Stimulated activated CD4-positive, alpha-beta T cell treated with anti-CD3 and anti-CD28 coated beads, TNF-alpha, amount 100 ng/mL, for 24 hours (primary cell): ENCODE measurements around the gene PVALB.

ENCODE experiments used
- DNase-seq, 3 experiments: peaks; one replicate each; pipeline ENCODE4 v3.0.0-alpha.2; 2020; ENCODE audit warnings: low read depth in 3 of 3

PVALB gene, protein sequence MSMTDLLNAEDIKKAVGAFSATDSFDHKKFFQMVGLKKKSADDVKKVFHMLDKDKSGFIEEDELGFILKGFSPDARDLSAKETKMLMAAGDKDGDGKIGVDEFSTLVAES

GRCh38 chr22:36816636-36817524 lies at the start of gene PVALB:
PVALB (minus strand) TSS chr22:36817035; CDS start chr22:36817005, 30 bp downstream.
- DNase-seq = peak in 1 of 3 experiments; percentile 7

- DNase-seq = no peak
These were observed 48.5 kb upstream of the PVALB start for GRCh38 chr22:36865346-36865745.

GRCh38 chr22:36864454-36865215 lies 47.8 kb upstream of the PVALB start:
- DNase-seq = no peak

DNA sequence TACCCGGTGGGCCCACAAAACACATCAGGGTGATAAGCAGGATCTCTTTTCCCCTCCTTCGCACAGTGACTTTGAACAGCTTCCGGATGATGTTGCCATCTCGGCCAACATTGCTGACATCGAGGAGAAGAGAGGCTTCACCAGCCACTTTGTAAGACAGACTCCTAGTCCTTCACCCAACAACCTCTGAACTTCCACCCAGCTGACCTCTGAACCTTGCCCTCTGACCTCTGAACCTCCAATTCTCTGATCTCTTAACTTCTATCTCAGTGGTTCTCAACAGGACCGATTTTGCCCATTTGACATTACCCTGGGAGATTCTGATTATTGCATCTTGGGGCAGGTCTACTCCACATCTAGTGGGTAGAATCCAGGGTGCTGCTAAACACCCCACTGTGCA lies 47.1 kb upstream of the PVALB start:
- no peak for DNase-seq

DNA sequence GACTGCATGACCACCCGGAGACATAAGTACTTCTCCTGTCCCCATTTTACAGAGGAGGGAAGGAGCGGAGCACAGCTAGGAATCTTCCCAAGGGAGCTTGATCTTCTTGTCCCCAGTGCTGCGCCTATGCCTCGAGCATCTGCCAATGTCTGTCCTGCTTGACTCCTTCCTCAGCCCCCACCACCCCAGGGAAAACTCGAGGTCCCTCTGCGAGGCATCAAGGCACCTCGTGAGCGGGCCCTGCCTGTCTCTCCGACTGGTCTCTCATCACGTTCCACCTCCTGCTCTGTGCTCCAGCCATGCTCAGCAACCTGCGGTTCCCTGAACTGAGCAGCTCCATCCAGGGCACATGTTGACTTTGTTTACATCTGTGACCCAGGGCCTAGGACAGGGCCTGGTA lies 46.4 kb upstream of the PVALB start:
- no peak for DNase-seq

DNA sequence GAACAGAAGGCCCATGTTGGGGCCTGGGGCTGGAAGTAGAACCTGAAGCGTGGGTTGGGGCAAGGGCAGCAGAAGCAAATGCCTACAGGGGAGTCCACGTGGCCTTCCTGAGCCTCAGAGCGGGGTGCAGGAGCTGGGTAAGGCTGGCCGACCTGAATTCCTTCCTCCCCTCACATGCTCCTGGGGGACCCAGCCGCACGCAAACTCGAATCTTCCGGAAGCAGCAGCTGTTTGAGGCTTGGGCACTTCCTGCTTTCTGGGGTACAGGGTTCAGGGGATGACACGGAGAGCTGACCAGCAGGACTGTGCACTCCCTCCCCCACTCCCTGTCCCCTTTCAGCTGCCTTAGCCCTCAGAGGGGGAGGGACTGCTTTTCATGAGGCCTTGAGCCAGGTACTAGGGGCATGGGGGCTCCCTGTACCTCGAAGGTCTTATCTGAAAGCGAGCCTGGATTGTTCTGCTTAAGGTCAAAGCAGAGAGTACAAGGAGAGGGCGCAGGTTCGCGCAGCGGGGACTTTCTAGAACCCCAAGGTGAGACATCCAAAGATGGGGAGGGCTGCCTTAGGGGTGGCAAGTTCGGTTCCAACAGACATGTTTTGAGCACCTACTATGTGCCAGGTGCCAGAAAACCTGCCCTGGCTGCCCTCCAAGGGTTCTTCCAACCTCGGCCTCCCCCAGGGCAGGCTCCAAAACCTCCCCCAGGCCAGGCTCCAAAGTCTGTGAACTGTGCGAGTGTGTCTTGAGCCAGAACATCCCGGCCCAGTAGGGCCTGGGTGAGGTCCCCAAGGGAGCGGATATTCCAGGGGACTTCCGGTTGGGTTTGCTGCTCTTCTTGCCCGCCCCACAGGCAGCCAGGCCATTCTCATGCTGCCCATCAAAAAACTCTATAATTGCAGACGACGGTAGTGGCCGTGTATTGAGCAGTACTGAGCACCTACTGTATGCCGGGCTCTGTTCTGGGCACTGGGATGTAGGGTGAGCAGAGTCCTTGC lies 45.7 kb upstream of the PVALB start:
- no peak for DNase-seq

DNA sequence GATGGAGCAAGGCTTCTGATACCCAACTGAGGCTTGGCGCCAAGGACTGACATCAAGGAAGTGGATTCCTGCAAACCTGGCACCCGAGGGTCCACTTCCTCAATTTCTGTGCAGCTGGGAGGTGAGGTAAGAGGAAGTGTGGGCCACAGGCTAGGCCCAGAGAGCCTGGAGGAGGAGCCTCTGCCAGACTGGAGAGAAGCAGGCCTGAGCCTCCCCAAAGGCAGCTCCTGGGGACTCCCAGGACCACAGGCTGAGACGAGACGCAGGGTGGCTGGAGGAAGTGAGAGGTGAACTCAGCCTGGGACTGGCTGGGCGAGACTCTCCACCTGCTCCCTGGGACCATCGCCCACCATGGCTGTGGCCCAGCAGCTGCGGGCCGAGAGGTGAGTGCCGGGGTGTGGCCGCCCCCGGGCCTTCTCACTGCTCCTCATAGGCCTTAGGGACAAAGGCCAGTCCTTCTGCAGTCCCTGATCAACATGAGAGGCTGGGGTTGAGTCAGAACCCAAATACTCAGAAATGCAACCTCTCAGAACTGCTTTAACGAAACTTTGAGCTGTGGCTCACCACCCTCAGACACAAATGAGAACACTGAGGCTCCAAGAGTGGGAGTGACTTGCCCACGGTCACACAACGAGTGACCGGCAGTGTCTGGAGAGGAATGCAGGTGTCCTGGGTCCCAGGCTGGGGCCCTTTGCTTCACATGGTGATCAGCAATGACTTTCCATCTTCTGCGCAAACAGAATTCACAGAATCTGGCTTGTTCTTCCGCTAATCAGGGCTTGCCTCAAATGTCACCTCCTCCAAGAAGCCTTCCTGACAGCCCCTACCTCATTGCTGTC lies 44.2 kb upstream of the PVALB start, which contains the start of gene NCF4:
NCF4 (plus strand) TSS at position 186 of the 839 bp plus-strand sequence; CDS start at position 352, 166 bp downstream.
- peak in 1 of 3 experiments; percentile 31 for DNase-seq

- no peak for DNase-seq
These were observed 43.6 kb upstream of the PVALB start for GRCh38 chr22:36860438-36860820.

- no peak for DNase-seq
These were observed 43.2 kb upstream of the PVALB start for GRCh38 chr22:36860017-36860416.

DNA sequence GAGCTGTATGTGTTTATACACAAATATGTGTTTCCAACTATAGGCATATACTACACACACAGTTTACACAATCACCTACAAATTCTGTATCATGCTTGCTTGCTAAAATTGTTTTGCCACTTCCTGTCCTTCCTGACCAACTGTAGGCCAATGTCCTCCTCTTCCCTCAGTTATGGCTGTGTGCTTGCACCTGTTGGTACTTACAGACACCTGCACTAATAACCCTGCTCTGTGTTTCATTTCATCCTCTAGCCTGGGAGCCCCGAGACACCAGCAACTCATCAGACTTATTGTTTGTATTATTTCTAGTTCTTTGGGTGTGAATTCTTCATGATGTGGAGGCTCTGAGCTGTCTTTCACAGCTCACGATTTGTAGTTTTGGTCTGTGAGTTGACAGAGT lies 42.1 kb upstream of the PVALB start:
- no peak for DNase-seq

- DNase-seq = no peak
These were observed 41.3 kb upstream of the PVALB start for GRCh38 chr22:36858156-36858555.

GRCh38 chr22:36856792-36857135 lies 39.9 kb upstream of the PVALB start:
- DNase-seq = no peak

DNA sequence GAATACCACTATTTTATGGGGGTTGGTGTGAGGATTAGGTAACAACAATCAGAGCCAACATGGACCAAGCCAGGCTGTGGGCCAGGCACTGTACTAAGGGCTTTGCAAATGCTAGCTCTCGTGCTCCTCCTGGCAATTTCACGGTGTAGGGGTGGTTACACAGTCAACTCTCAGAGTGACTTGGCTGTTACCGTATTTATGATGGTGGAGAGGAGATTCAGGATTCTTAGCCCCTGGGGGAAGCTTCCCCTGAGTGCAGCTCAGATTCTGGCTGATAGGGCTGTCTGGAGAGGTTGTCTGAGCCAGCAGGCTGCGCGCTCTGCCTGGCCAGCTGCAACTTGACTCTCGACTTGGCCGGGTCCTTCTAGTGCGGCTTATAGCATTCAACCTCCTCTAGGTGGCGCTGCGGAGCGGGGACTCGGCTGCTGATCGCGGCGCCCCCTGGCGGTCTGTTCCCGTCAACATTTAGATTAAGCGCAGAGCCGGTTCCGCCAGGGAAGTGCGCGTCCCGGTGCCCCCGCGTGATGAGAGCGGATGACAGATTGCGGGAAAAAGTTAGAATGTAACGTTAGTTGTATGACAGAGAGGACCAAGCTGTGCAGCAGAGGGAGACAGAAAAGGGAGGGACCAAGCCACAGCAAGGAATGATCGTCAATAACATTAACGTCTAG lies 39.4 kb upstream of the PVALB start:
- DNase-seq = peak; percentile 90 to 96 (median 90)

GRCh38 chr22:36855478-36855877 lies 38.6 kb upstream of the PVALB start:
- DNase-seq = no peak

DNA sequence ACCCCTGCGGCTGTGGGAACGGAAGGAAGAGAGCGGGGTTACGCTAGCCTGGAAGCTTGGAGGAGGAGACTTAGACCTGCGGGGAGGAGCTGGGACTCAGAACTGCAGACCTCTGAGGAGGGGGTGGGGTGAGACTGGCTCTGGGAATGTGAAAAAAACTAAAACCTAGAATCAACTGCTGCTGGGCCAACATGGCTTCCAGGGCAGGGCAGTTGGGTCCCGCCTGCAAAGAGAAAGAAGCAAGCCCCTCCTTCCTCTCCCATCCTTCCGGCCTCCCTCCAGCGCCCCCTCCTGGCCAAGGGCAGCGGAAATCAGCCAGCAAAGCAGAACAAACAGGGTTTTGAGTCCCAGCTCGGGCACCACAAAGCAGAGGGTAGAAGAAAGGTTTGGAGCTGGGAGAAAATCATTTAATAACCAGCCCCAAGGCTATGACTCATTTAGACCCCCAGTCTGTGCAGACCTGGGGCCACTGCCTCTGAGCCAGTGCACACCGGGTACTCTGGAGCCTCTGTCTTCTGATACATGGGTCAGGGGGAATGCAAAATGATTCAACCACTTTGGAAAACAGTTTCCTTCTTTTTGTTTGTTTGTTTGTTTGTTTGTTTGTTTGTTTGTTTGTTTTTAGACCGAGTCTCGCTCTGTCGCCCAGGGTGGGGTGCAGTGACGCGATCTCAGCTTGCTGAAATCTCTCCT lies 36.7 kb upstream of the PVALB start:
- peak; percentile 78 to 90 (median 80) for DNase-seq

DNA sequence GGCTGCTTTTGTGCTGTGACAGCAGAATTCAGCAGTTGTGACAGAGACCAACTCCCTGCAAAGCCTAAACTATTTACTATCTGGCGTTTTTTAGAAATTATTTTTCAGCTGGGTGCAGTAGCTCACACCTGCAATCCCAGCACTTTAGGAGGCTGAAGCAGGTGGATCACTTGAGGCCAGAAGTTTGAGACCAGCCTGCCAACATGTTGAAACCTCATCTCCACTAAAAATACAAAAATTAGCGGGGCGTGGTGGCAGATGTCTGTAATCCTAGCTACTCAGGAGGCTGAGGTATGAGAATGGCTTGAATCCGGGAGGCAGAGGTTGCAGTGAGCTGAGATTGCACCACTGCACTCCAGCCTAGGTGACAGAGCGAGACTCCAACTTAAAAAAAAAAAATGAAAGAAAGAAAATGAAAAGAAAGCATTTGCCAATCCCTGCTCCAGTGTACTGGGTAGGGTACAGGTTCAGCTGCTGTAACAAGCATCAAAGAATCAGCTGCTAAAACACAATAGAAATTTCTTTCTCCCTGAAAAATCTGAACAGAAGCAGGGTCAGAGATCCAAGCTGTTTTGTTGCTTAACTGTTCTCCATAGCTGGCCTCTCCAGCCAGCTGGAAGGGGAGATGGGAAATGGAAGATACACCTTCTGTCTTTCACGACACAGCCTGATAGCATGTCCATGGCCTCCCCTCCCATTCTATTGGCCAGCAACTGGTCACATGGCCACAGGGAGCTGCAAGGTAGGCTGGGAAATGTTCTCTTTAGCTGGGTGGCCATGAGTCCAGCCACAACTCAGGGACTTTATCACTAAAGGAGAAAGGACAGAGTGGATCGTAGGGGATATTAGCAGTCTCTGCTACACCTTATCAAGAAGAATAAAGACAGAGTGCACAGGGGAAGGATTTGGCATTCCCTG lies 35.5 kb upstream of the PVALB start:
- no peak for DNase-seq

DNA sequence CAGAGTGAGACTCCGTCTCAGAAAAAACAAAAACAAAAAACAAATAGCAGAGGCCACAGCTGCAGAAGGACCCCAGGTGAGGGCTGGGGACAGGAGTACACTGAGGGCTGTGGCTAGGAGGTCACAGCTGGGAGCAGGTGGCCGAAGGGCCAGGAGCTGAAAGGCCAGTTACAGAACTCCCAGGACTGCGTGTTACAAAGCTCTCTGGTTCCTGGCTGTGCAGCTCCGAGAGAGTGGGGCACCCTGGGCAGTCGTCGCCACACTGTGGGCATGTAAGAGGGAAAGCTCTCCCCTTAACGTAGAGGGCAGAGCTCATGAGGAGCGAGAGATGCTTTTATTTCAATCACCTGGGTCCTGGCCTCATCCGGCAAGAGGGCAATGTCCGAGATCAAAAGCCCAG lies 33.8 kb upstream of the PVALB start:
- DNase-seq = no peak

DNA sequence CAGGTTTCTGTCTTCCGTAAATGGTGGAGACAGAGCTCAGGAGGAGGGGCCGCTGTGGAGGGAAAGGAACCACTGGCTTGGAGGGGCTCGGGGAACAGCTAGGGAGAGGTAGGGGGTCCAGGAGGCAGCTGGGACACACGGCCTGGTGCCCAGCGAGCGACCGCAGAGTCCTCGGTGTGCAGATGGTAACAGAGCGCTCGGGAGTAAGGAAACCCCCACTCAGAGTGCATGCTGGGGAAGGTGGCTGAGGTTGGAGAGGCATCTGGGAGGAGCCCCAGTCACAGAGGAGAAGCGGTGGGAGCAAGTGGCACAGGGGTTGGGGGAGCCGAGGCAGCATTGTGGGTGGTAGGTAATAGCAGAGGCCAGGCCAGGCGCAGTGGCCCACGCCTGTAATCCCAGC lies 33.2 kb upstream of the PVALB start:
- no peak for DNase-seq
